DND-41 (cell line): ENCODE measurements around the gene ZFAND2A.
A peak's percentile ranks its signal among the peaks of the same experiment; 100 is the strongest.

Experiments used
- ATAC-seq: fragments of 200-7000 bp; cut with Tn5 transposase; 3 replicates; pipeline ENCODE4 v1.9.1; 2021; ENCODE audit warnings: low read depth; ENCODE audit not compliant: insufficient read depth
- DNase-seq: peaks from one replicate; pipeline ENCODE4 v3.0.0-alpha.2; 2020
- H2AFZ ChIP-seq: 2 replicates; pipeline ENCODE4 v1.6.0; 2012; ENCODE audit warnings: low read depth, low read length
- H3K27ac ChIP-seq: 2 replicates; pipeline ENCODE4 v1.5.1; 2012; ENCODE audit warnings: low read length, inconsistent platforms
- H3K27me3 ChIP-seq: fragments of 200-600 bp; sonication (generic); 2 replicates; pipeline ENCODE4 v1.6.0; 2012; ENCODE audit warnings: low read length, mild to moderate bottlenecking, inconsistent platforms; ENCODE audit not compliant: insufficient read depth, poor library complexity
- H3K36me3 ChIP-seq: 2 replicates; pipeline ENCODE4 v1.5.1; 2012; ENCODE audit warnings: low read length, inconsistent platforms; ENCODE audit not compliant: insufficient read depth
- H3K4me1 ChIP-seq: 2 replicates; pipeline ENCODE4 v1.5.1; 2012; ENCODE audit warnings: mild to moderate bottlenecking, low read length; ENCODE audit not compliant: insufficient read depth
- H3K4me2 ChIP-seq: 2 replicates; pipeline ENCODE4 v1.6.0; 2012; ENCODE audit warnings: mild to moderate bottlenecking, moderate library complexity, low read length, inconsistent platforms; ENCODE audit not compliant: insufficient read depth
- H3K4me3 ChIP-seq, 2 experiments: fragments of 200-600 bp in 1 of 2; shearing (Covaris generic) in 1 of 2; 2 replicates each; pipeline ENCODE4 v1.5.1; 2012 to 2016; ENCODE audit warnings: inconsistent platforms in 2 of 2, low read length in 2 of 2, mild to moderate bottlenecking in 2 of 2, low read depth in 1 of 2, moderate library complexity in 1 of 2
- H3K79me2 ChIP-seq: 2 replicates; pipeline ENCODE4 v1.6.0; 2012; ENCODE audit warnings: low read length, inconsistent platforms; ENCODE audit not compliant: insufficient read depth
- H3K9ac ChIP-seq: 2 replicates; pipeline ENCODE4 v1.6.0; 2012; ENCODE audit warnings: low read depth, mild to moderate bottlenecking, inconsistent platforms, low read length, moderate library complexity
- H3K9me3 ChIP-seq: 2 replicates; pipeline ENCODE4 v1.5.1; 2012; ENCODE audit warnings: low read length, moderate library complexity, mild to moderate bottlenecking, inconsistent platforms; ENCODE audit not compliant: insufficient read depth, severe bottlenecking
- H4K20me1 ChIP-seq: 2 replicates; pipeline ENCODE4 v1.6.0; 2012; ENCODE audit warnings: low read length; ENCODE audit not compliant: insufficient read depth
- EZH2 ChIP-seq: IDR thresholded peaks from 3 replicates; pipeline ENCODE4 v1.6.1; 2012; ENCODE audit warnings: borderline replicate concordance, low read depth, mild to moderate bottlenecking, moderate library complexity, low read length, inconsistent platforms; ENCODE audit not compliant: severe bottlenecking
- TF ChIP-seq, protein P1 (sequence below): IDR thresholded peaks from 2 replicates; pipeline ENCODE4 v1.5.1; 2012; ENCODE audit warnings: borderline replicate concordance, low read length, moderate library complexity, mild to moderate bottlenecking; ENCODE audit not compliant: poor library complexity, severe bottlenecking; ENCODE audit errors: extremely low read depth

The ZFAND2A gene

GRCh38 chr7:1136841-1137516 is 23.0 kb downstream of the ZFAND2A start:
- peaks cover 3% of the 10 kb centered on the region; the same call in 1 of the 2 replicates for H3K36me3 ChIP-seq
- TF ChIP-seq, protein P1, sequence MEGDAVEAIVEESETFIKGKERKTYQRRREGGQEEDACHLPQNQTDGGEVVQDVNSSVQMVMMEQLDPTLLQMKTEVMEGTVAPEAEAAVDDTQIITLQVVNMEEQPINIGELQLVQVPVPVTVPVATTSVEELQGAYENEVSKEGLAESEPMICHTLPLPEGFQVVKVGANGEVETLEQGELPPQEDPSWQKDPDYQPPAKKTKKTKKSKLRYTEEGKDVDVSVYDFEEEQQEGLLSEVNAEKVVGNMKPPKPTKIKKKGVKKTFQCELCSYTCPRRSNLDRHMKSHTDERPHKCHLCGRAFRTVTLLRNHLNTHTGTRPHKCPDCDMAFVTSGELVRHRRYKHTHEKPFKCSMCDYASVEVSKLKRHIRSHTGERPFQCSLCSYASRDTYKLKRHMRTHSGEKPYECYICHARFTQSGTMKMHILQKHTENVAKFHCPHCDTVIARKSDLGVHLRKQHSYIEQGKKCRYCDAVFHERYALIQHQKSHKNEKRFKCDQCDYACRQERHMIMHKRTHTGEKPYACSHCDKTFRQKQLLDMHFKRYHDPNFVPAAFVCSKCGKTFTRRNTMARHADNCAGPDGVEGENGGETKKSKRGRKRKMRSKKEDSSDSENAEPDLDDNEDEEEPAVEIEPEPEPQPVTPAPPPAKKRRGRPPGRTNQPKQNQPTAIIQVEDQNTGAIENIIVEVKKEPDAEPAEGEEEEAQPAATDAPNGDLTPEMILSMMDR: no peak
- no peak for TF ChIP-seq EZH2
- no peaks in the 10 kb centered on the region for H3K27me3 ChIP-seq
- peak overlapping the region; percentile 62 for H3K9ac ChIP-seq
- H3K9me3 ChIP-seq: peaks cover 3% of the 10 kb centered on the region
- DNase-seq: no peak
- ATAC-seq: no peak
- peak overlapping the region; percentile 83 for H3K4me2 ChIP-seq
- peak overlapping the region; percentile 86 for H2AFZ ChIP-seq
- no peak overlapping the region for H3K27ac ChIP-seq
- H3K4me3 ChIP-seq: peak overlapping the region; percentile 95 to 100; a peak in 3 of 4 replicates
- H3K79me2 ChIP-seq: peaks cover 33% of the 10 kb centered on the region
- peaks cover 4% of the 10 kb centered on the region; the same call in 1 of the 2 replicates for H4K20me1 ChIP-seq
- H3K4me1 ChIP-seq: peaks cover 23% of the 10 kb centered on the region

DNA sequence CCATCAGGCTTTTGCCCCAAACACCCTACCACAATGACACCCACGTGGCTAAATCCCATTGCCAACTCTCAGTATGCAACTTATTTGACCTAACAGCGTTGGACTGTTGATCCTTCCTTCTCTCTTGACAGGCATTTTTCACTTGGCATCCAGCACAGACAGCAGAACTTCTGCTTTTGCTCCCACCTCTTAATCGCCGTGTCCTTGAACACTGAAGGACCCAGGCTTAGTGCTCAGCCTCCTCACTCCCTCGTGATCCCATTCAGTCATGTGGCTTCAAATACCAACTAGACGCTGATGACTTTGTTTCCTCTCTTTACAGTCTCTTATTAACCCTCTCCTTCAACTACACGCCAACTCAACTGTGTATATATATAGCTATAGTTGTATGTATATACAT is 25.0 kb downstream of the ZFAND2A start:
- TF ChIP-seq, protein P1: no peak
- TF ChIP-seq EZH2: no peak
- peaks cover 5% of the 10 kb centered on the region; the same call in 1 of the 2 replicates for H3K36me3 ChIP-seq
- H3K79me2 ChIP-seq: peaks cover 45% of the 10 kb centered on the region
- no peak overlapping the region for H3K27ac ChIP-seq
- peaks cover 5% of the 10 kb centered on the region for H3K9me3 ChIP-seq
- no peak overlapping the region for H2AFZ ChIP-seq
- H3K4me2 ChIP-seq: no peak overlapping the region
- H3K4me1 ChIP-seq: peaks cover 23% of the 10 kb centered on the region
- no peak overlapping the region for H3K4me3 ChIP-seq
- DNase-seq: no peak
- no peak for ATAC-seq
- H3K27me3 ChIP-seq: no peaks in the 10 kb centered on the region
- no peak overlapping the region for H3K9ac ChIP-seq
- peaks cover 7% of the 10 kb centered on the region for H4K20me1 ChIP-seq

- Histone ChIP-seq H3K4me2 (no peak overlapping the region), H3K36me3 (peaks cover 10% of the 10 kb centered on the region), H3K4me3 (no peak overlapping the region), H3K27me3 (no peaks in the 10 kb centered on the region), H2AFZ (no peak overlapping the region), H3K9me3 (peaks cover 5% of the 10 kb centered on the region), H4K20me1 (peaks cover 9% of the 10 kb centered on the region), H3K79me2 (peaks cover 36% of the 10 kb centered on the region), H3K4me1 (peaks cover 2% of the 10 kb centered on the region), H3K9ac (no peak overlapping the region), H3K27ac (no peak overlapping the region)
- TF ChIP-seq, protein P1: no peak
- TF ChIP-seq EZH2: no peak
- DNase-seq: no peak
- no peak for ATAC-seq
Observed at GRCh38 chr7:1131471-1132265, 28.3 kb downstream of the ZFAND2A start.
